Nasal cavity respiratory epithelium epithelial cell of viscerocranial mucosa (primary cell): ENCODE measurements around the gene ITGA1. TPM values are rescaled to one million over a fixed set of nuclear protein-coding genes. Genes with fewer than 3 reads are reported as not detected.

Source experiments
- total RNA-seq: library from RNA; depleted of rRNA; stranded (reverse); fragments of >200 nt; gene quantifications from 2 replicates; pipeline ENCODE4 v1.2.3, GENCODE V29; 2014

ITGA1 gene
- 1.4 and 2.3 TPM in 2 replicates for total RNA-seq

GRCh38 chr5:52787600-52788504, at the start of gene ITGA1, which contains the start of gene PELO:
ITGA1 (plus strand) TSS chr5:52787916; CDS start chr5:52788354, 438 bp downstream.
PELO (plus strand) TSS chr5:52787916; CDS start chr5:52800395, 12,479 bp downstream.

GRCh38 chr5:52989025-52989780, 201.5 kb downstream of the ITGA1 start, which contains the start of gene ITGA2:
ITGA2 (plus strand) TSS chr5:52989352; CDS start chr5:52989469, 117 bp downstream.

Other genes with a start within 250 kb of the ITGA1 start
- 26.5 and 34.9 TPM in 2 replicates for gene PELO, start within 50 bp of the ITGA1 start, total RNA-seq
- gene ITGA2, start 201.4 kb downstream of the ITGA1 start, total RNA-seq, result 21.2 and 97.1 TPM in 2 replicates